Activated B cell treated with CpG ODN at 0.5 μM for 24 hours (primary cell): ENCODE results near the gene ITGAE. TPM values are rescaled to one million over a fixed set of nuclear protein-coding genes. Genes with fewer than 3 reads are reported as not detected.
"Not testable (repeated sequence)": the region's sequence is repeated elsewhere in the genome, so short reads cannot be mapped to it uniquely, and the experiment has no call there.

Experiments used
- ATAC-seq: fragments of 200-7000 bp; cut with Tn5 transposase; one replicate; pipeline ENCODE4 v1.10.0; 2021; ENCODE audit warnings: low read depth, mild to moderate bottlenecking, moderate library complexity
- CTCF ChIA-PET: fragments of 350-600 bp; sonication (Branson Sonifier 250); formaldehyde crosslinking; loops from one replicate; lab custom pipeline; 2021; ENCODE audit warnings: antibody characterized with exemption; lab: Charles Lee
- POLR2A ChIA-PET: fragments of 350-600 bp; sonication (Branson Sonifier 250); formaldehyde crosslinking; loops from one replicate; lab custom pipeline; 2021; ENCODE audit warnings: antibody characterized with exemption; lab: Charles Lee
- DNase-seq: peaks from one replicate; pipeline ENCODE4 v3.0.0; 2022
- H3K27ac Mint-ChIP-seq: one replicate; pipeline ENCODE4 v1.8.0; 2020; ENCODE audit warnings: mixed read lengths
- H3K27me3 Mint-ChIP-seq: one replicate; pipeline ENCODE4 v1.8.0; 2021; ENCODE audit warnings: mixed read lengths
- H3K36me3 Mint-ChIP-seq: one replicate; pipeline ENCODE4 v1.8.0; 2021; ENCODE audit warnings: low read depth, mixed read lengths
- H3K4me1 Mint-ChIP-seq: one replicate; pipeline ENCODE4 v1.8.0; 2021; ENCODE audit warnings: mixed read lengths
- H3K4me3 Mint-ChIP-seq: one replicate; pipeline ENCODE4 v1.8.0; 2020; ENCODE audit warnings: mild to moderate bottlenecking, mixed read lengths
- H3K9me3 Mint-ChIP-seq: one replicate; pipeline ENCODE4 v1.8.0; 2020; ENCODE audit warnings: mixed read lengths
- intact Hi-C: fragments of 100-400 bp; cut with micrococcal nuclease; formaldehyde crosslinking; loops from one replicate; pipeline ENCODE4 v1.15.1; 2024
- total RNA-seq: library from RNA; stranded (reverse); gene quantifications from 2 replicates; pipeline ENCODE4 v1.2.3, GENCODE V29; 2022
- TF ChIP-seq, protein P1 (sequence below): fragments of 200-600 bp; IDR thresholded peaks from one replicate; pipeline ENCODE4 v1.8.0; 2022; ENCODE audit warnings: antibody characterized with exemption, mild to moderate bottlenecking

Gene ITGAE
- total RNA-seq, 1 donor from 2014 or later = 45.3 TPM

DNA sequence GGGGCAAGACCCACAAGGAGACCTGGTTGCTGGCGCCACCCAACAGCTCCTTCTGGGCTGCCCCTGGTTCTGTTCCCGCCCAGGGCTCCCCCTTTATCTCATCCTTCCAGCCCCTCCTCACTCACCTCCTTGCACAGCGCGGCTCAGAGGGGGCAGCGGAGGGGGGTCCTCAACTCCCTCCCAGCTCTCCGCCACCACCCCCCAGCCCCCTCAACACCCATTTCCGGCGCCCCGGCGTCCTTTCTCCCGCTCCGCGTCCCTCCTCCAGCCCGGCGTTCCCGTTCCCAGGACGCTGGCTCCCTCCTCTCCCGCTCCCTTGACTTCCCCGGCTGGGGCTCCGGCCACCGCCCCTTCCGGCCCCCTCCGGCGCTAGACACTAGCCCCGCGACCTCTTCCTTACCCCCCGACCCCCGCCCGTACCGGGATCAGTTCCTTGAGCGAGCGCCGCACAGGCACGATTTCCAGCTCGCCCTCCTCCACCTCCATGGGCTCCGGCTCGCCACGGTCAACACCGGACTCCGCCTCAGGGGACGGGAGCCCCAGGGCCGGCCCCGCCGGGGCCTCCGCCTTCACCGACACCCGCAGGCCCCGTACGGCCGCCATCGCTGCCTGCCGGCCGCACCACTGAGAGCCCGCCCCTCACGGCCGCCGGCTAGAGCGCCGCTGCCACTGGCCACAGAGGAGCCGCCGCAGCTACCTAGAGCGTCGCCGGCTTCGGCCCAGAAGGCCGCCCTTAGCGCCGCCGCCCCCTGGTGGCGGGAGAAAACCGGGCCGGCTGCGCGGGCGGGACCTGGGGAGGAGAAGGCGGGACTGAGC is 44.8 kb upstream of the ITGAE start, which contains the start of gene NCBP3:
NCBP3 (minus strand) TSS at position 626 of the 816 bp plus-strand sequence; CDS start at position 603, 23 bp downstream.
- intact Hi-C loops = loop anchor here (1.0 to 5.0 kb wide), 9 partner anchors 47 to 799 kb away; partner anchors contain the start of genes ATP2A3, CAMKK1, CTNS and CYB5D2
- TF ChIP-seq, protein P1, sequence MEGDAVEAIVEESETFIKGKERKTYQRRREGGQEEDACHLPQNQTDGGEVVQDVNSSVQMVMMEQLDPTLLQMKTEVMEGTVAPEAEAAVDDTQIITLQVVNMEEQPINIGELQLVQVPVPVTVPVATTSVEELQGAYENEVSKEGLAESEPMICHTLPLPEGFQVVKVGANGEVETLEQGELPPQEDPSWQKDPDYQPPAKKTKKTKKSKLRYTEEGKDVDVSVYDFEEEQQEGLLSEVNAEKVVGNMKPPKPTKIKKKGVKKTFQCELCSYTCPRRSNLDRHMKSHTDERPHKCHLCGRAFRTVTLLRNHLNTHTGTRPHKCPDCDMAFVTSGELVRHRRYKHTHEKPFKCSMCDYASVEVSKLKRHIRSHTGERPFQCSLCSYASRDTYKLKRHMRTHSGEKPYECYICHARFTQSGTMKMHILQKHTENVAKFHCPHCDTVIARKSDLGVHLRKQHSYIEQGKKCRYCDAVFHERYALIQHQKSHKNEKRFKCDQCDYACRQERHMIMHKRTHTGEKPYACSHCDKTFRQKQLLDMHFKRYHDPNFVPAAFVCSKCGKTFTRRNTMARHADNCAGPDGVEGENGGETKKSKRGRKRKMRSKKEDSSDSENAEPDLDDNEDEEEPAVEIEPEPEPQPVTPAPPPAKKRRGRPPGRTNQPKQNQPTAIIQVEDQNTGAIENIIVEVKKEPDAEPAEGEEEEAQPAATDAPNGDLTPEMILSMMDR = no peak
- ChIA-PET CTCF (interaction anchor here (0.5 to 5.3 kb wide), 22 partner anchors 14 to 229 kb away, joined by 3 to 35 read pairs (median 4); no protein-coding TSS in a partner anchor), POLR2A (interaction anchor here (0.6 to 3.1 kb wide), 33 partner anchors 8 to 797 kb away, joined by 3 to 19 read pairs (median 5); partner anchors contain the start of genes ATP2A3, CAMKK1, CTNS and CYB5D2)
- peak within 1 kb of the TSS; percentile 92 for H3K4me3 Mint-ChIP-seq
- H3K27me3 Mint-ChIP-seq = peaks cover 2% of the 10 kb centered on the region
- peak; percentile 96 for ATAC-seq
- H3K4me1 Mint-ChIP-seq = peaks cover 21% of the 10 kb centered on the region
- peak; percentile 92 for DNase-seq
- H3K27ac Mint-ChIP-seq = peak within 1 kb of the TSS; percentile 83
- H3K9me3 Mint-ChIP-seq = no peaks in the 10 kb centered on the region
- peaks cover 31% of the 10 kb centered on the region for H3K36me3 Mint-ChIP-seq

GRCh38 chr17:3845291-3845620 is 44.3 kb upstream of the ITGAE start:
- Mint-ChIP-seq H3K36me3 (peaks cover 37% of the 10 kb centered on the region), H3K4me1 (peaks cover 21% of the 10 kb centered on the region), H3K27me3 (no peaks in the 10 kb centered on the region), H3K27ac (peak overlapping the region; percentile 83), H3K9me3 (no peaks in the 10 kb centered on the region), H3K4me3 (peak overlapping the region; percentile 92)
- ChIA-PET POLR2A (interaction anchor here (0.6 to 3.1 kb wide), 18 partner anchors 34 to 642 kb away, joined by 3 to 19 read pairs (median 6); partner anchors contain the start of genes ATP2A3, CAMKK1, CTNS and CYB5D2), CTCF (interaction anchor here (1.0 to 5.3 kb wide), 12 partner anchors 17 to 230 kb away, joined by 3 to 35 read pairs (median 8); no protein-coding TSS in a partner anchor)
- ATAC-seq (no peak), DNase-seq (peak; percentile 25)
- intact Hi-C loops = loop anchor here (2.0 to 5.0 kb wide), 4 partner anchors 62 to 798 kb away; partner anchors contain the start of gene ATP2A3
- TF ChIP-seq, protein P1 = no peak

DNA sequence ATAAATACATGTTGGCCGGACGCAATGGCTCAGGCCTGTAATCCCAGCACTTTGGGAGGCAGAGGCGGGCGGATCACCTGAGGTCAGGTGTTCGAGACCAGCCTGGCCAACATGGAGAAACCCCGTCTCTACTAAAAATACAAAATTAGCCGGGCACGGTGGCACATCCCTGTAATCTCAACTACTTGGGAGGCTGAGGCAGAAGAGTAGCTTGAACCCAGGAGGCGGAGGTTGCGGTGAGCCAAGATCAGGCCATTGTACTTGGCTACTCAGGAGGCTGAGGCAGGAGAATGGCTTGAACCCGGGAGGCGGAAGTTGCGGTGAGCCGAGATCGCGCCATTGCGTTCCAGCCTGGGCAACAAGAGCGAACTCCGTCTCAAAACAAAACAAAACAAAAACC is 43.6 kb upstream of the ITGAE start:
- CTCF ChIA-PET = interaction anchor here (1.0 to 5.3 kb wide), 16 partner anchors 16 to 229 kb away, joined by 3 to 35 read pairs (median 5); no protein-coding TSS in a partner anchor
- Mint-ChIP-seq H3K4me1 (peaks cover 25% of the 10 kb centered on the region), H3K4me3 (peak overlapping the region; percentile 92), H3K36me3 (peaks cover 44% of the 10 kb centered on the region)
- DNase-seq, H3K27me3 Mint-ChIP-seq, H3K9me3 Mint-ChIP-seq, ATAC-seq, H3K27ac Mint-ChIP-seq: not testable (repeated sequence)
- intact Hi-C loops = loop anchor here (1.0 to 2.0 kb wide), 2 partner anchors 62 to 230 kb away; no protein-coding TSS in a partner anchor
- POLR2A ChIA-PET = interaction anchor here (1.0 to 3.1 kb wide), 9 partner anchors 60 to 299 kb away, joined by 3 to 19 read pairs (median 12); partner anchors contain the start of genes ATP2A3, CTNS, CYB5D2 and P2RX1

DNA sequence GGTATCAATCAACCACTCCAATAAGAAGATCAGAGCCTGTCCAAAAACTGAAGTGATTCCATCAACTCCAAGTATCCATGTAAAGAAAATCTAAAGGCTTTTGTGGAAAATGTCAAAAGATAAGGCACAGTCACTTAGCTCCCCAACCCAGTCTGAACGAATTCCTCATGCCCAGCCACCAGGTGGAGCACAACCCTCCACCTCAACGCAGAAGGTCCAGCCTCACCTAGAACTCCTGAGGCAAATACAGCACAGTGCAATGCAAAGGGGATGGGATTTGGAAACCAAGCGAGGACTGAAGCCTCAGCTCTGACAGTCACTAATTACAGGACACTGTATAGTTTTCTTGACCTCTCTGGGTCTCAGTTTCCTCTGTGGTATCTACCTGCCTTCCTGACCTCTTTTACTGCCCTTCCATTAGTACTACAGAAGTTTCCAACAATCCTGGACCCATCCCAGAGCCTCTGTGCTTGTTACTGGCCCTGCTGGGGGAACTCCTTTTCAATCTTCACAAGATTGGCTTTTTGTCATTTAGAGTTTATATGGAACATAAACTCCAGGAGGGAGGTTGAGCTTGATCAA is 43.0 kb upstream of the ITGAE start:
- H3K9me3 Mint-ChIP-seq = no peaks in the 10 kb centered on the region
- peaks cover 48% of the 10 kb centered on the region for H3K36me3 Mint-ChIP-seq
- peaks cover 25% of the 10 kb centered on the region for H3K4me1 Mint-ChIP-seq
- ATAC-seq (no peak), DNase-seq (no peak)
- no peaks in the 10 kb centered on the region for H3K27me3 Mint-ChIP-seq
- H3K4me3 Mint-ChIP-seq = peak overlapping the region; percentile 92
- TF ChIP-seq, protein P1 = peak; percentile 23
- POLR2A ChIA-PET = interaction anchor here (0.6 to 1.2 kb wide), 5 partner anchors 103 to 231 kb away, joined by 3 to 12 read pairs (median 3); no protein-coding TSS in a partner anchor
- H3K27ac Mint-ChIP-seq = no peak overlapping the region
- intact Hi-C loops = loop anchor here (1.0 to 2.0 kb wide), 2 partner anchors 63 to 230 kb away; no protein-coding TSS in a partner anchor
- CTCF ChIA-PET = interaction anchor here (0.6 to 5.3 kb wide), 20 partner anchors 8 to 233 kb away, joined by 3 to 35 read pairs (median 3); partner anchors contain the start of genes CTNS, P2RX1 and SHPK

DNA sequence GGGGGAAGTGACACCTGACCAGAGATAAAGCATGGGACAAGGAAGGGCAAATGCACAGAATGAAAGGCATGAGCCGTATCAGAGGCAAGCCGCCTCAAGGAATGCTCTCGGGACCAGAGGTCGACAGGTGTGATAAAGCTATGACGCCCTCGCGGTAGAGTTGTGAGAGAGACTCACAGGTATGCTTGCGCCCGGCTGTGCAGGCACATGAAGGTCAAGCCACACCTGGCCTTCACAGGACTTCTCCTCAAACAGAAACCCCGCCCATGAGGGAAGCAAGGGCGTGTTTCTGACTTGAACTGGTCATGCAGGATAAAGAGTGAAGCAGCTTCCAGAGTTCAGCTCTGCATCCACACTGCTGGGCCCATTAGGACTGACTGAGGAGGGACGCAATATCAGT is 37.2 kb upstream of the ITGAE start:
- H3K27ac Mint-ChIP-seq = no peak overlapping the region
- TF ChIP-seq, protein P1 = no peak
- no peaks in the 10 kb centered on the region for H3K9me3 Mint-ChIP-seq
- CTCF ChIA-PET = interaction anchor here (0.9 to 1.8 kb wide), 4 partner anchors 11 to 106 kb away, joined by 3 to 5 read pairs (median 3); no protein-coding TSS in a partner anchor
- DNase-seq (no peak), ATAC-seq (no peak)
- H3K4me1 Mint-ChIP-seq = peaks cover 6% of the 10 kb centered on the region
- H3K36me3 Mint-ChIP-seq = peaks cover 83% of the 10 kb centered on the region
- intact Hi-C loops = no loop called here
- no peaks in the 10 kb centered on the region for H3K27me3 Mint-ChIP-seq
- POLR2A ChIA-PET = interaction anchor here (0.6 to 1.2 kb wide), 3 partner anchors 8 to 366 kb away, joined by 3 to 9 read pairs (median 3); partner anchors contain the start of gene NCBP3
- H3K4me3 Mint-ChIP-seq = no peak overlapping the region
